Measurements from ENCODE around the gene IMPDH2. TPM values are rescaled to one million over a fixed set of nuclear protein-coding genes. Genes with fewer than 3 reads are reported as not detected.

IMPDH2 gene
- total and polyA plus RNA-seq, 3 donors from 2014 or later, result 93.0 to 98.5 (median 95.0) TPM

DNA sequence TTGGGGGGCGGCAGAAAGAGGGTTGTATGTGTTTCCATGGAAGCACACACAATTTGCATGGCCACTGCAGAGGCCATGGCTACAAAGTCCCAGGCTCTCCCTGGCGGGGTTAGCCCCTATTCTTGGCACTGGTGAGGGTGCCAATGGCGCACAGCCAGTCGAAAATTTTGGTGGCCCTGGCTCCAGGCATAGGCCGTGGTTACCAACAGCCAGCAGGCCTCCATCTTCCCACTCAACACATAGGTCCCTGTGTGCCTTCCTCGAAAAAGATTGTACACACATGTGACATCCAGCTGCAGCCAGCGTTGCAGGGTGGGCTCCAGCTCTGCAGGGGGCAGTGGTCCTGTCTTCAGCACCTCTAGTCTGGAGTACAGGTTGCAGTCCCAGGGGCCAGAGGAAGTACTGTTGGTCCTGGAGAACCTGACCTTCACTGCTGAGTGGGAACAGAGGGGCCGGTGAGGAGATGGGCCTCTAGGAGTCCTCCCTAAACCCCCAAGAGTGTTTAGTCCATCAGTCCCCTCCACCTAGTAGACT lies 32.0 kb downstream of the IMPDH2 start:
- TF ChIP-seq, protein P1, sequence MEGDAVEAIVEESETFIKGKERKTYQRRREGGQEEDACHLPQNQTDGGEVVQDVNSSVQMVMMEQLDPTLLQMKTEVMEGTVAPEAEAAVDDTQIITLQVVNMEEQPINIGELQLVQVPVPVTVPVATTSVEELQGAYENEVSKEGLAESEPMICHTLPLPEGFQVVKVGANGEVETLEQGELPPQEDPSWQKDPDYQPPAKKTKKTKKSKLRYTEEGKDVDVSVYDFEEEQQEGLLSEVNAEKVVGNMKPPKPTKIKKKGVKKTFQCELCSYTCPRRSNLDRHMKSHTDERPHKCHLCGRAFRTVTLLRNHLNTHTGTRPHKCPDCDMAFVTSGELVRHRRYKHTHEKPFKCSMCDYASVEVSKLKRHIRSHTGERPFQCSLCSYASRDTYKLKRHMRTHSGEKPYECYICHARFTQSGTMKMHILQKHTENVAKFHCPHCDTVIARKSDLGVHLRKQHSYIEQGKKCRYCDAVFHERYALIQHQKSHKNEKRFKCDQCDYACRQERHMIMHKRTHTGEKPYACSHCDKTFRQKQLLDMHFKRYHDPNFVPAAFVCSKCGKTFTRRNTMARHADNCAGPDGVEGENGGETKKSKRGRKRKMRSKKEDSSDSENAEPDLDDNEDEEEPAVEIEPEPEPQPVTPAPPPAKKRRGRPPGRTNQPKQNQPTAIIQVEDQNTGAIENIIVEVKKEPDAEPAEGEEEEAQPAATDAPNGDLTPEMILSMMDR (IDR thresholded peaks at IDR 0.05), result no peak
- no peak for TF ChIP-seq POLR2A (IDR thresholded peaks at IDR 0.05)
- intact Hi-C loops (cut with DNase I; ENCODE audit: low total_unique reads), result no loop called here
- 77 to 100% methylated on average over 3 to 8 of the region's 8 CpGs for WGBS, 2 donors
- Histone ChIP-seq H3K27me3 (no peaks in the 10 kb centered on the region), H3K36me3 (ENCODE audit: low read depth, missing control alignments) (no peaks in the 10 kb centered on the region), H3K27ac (no peak overlapping the region), H3K9me3 (no peaks in the 10 kb centered on the region), H3K4me1 (no peaks in the 10 kb centered on the region), H3K4me3 (no peak overlapping the region)
- no peak for DNase-seq

DNA sequence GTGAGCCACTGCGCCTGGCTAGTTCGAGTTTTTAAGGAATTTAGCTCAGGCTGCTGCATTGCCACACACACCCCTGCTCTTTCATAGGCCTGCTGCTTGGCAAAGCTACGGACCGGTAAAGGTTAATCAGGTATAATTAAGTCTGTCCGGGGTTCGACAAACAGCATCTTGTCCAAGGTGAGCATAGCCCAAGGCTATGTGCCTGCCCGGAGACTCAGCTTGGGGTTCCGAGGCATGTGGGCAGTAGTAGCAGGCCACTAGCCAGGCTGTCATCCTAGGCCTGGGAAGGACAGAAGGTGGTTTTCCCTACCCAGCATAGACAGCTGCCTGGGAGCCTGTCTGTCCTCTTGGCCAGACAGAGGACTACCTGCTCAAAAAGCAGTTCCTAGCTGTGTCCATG lies 32.6 kb downstream of the IMPDH2 start:
- WGBS, 2 donors, result 92 to 94% methylated on average over 6 to 8 of the region's 8 CpGs
- TF ChIP-seq, protein P1 (IDR thresholded peaks at IDR 0.05), result no peak
- TF ChIP-seq POLR2A (IDR thresholded peaks at IDR 0.05), result no peak
- H3K27ac ChIP-seq, result no peak overlapping the region
- H3K27me3 ChIP-seq, result no peaks in the 10 kb centered on the region
- DNase-seq, result no peak
- no peak overlapping the region for H3K4me3 ChIP-seq
- intact Hi-C loops (cut with DNase I; ENCODE audit: low total_unique reads), result no loop called here
- peaks cover 5% of the 10 kb centered on the region for H3K4me1 ChIP-seq
- no peaks in the 10 kb centered on the region for H3K9me3 ChIP-seq
- no peaks in the 10 kb centered on the region for H3K36me3 ChIP-seq (ENCODE audit: low read depth, missing control alignments)

DNA sequence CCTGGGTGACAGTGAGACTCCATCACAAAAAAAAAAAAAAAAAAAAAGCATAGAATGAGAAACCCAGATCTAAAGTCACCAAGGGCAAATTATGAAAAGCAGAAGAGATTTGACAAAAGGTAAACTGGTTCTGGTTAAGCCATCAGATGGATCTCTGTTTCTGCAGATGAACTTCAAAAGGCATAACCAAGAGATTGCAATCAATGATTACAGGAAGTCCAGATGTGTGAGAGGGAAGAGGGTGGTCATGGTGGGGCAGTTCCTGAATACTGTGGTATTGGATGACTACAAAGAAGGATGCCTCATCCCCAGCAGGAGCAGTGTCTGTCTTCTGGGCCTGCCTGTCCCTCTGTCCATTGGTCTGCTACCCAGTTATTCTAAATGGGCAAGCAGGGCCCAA lies 35.4 kb downstream of the IMPDH2 start:
- no peaks in the 10 kb centered on the region for H3K36me3 ChIP-seq (ENCODE audit: low read depth, missing control alignments)
- intact Hi-C loops (cut with DNase I; ENCODE audit: low total_unique reads), result no loop called here
- TF ChIP-seq POLR2A (IDR thresholded peaks at IDR 0.05), result no peak
- TF ChIP-seq, protein P1 (IDR thresholded peaks at IDR 0.05), result no peak

DNA sequence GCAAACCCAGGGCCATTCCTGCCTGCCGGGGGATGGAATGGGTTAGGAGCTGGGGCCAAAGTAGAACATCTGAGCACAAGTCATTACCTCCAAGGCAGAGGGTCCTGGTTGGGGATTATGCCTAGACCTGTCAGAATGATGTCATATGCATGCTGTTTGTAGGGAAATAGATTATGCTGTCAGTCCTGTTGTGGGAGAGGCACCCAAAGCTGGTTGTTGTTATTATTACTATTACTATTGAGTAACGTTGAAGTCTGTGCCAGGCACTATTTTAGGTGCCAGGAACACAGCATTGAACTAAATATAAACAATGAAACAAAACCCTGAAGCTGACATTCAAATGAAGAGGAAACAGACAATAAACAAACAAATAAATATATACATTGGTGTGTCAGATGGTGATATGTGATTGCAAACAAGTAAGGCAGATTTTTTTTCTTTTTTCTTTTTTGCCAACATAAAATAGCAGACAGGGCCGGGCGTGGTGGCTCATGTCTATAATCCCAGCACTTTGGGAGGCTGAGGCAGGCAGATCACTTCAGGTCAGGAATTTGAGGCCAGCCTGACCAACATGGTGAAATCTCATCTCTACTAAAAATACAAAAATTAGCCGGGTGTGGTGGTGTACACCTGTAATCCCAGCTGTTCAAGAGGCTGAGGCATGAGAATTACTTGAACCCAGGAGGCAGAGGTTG lies 37.2 kb downstream of the IMPDH2 start:
- Histone ChIP-seq H3K4me1 (peaks cover 21% of the 10 kb centered on the region), H3K27me3 (no peaks in the 10 kb centered on the region), H3K9me3 (no peaks in the 10 kb centered on the region), H3K4me3 (no peak overlapping the region), H3K36me3 (ENCODE audit: low read depth, missing control alignments) (no peaks in the 10 kb centered on the region), H3K27ac (no peak overlapping the region)
- intact Hi-C loops (cut with DNase I; ENCODE audit: low total_unique reads), result no loop called here
- DNase-seq, result no peak
- WGBS, 2 donors, result 78 to 82% methylated on average over 5 of the region's 5 CpGs
- TF ChIP-seq POLR2A (IDR thresholded peaks at IDR 0.05), result no peak
- TF ChIP-seq, protein P1 (IDR thresholded peaks at IDR 0.05), result no peak

More for the DNA sequence above, 35.4 kb downstream of the IMPDH2 start:
- no peak for DNase-seq
- Histone ChIP-seq H3K9me3 (no peaks in the 10 kb centered on the region), H3K4me1 (peaks cover 20% of the 10 kb centered on the region), H3K27ac (no peak overlapping the region), H3K27me3 (no peaks in the 10 kb centered on the region), H3K4me3 (no peak overlapping the region)

All from testis (tissue), 3 donors.